ENCODE results near the gene TEX51.

DNA sequence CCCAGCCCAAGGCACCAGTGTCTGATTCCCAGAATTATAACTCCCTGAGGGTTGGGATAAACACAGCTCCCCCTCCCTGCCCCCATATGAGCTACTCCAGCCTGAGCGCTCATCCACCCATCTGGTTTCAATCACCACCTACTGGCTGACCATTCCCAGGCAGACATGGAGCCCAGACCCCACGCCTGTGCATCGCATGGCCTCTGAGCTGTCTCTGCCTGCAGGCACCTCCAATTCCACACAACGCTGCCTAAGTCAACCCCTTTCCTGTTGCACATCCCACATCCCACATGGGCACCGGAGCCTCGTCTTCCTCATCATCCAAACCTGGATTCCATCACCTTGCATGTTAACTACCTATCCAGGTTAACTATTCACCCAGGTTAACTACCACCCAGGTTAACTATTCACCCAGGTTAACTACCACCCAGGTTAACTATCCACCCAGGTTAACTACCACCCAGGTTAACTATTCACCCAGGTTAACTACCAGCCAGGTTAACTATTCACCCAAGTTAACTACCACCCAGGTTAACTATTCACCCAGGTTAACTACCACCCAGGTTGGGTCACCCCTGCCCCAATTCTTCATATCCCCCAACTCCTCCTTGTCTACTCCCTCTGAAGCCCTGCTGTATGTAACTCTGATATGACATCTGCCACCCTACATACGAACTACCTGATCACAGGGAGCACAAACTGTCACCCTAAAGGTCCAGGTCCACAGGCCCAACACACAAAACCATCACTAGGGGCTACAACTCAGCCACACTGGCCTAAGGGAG is 47.8 kb downstream of the TEX51 start:
- TF ChIP-seq, protein P1, sequence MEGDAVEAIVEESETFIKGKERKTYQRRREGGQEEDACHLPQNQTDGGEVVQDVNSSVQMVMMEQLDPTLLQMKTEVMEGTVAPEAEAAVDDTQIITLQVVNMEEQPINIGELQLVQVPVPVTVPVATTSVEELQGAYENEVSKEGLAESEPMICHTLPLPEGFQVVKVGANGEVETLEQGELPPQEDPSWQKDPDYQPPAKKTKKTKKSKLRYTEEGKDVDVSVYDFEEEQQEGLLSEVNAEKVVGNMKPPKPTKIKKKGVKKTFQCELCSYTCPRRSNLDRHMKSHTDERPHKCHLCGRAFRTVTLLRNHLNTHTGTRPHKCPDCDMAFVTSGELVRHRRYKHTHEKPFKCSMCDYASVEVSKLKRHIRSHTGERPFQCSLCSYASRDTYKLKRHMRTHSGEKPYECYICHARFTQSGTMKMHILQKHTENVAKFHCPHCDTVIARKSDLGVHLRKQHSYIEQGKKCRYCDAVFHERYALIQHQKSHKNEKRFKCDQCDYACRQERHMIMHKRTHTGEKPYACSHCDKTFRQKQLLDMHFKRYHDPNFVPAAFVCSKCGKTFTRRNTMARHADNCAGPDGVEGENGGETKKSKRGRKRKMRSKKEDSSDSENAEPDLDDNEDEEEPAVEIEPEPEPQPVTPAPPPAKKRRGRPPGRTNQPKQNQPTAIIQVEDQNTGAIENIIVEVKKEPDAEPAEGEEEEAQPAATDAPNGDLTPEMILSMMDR (IDR thresholded peaks at IDR 0.05) = no peak
- TF ChIP-seq ZFX (IDR thresholded peaks at IDR 0.05; ENCODE audit: borderline replicate concordance) = no peak
